ENCODE measurements around the gene RTN4.

RTN4 gene

GRCh38 chr2:55088400-55088799 lies 38.1 kb upstream of the RTN4 start:
- Histone ChIP-seq H3K27ac (ENCODE audit: low read length) (no peak overlapping the region), H3K4me2 (ENCODE audit: insufficient read depth, low read length) (no peak overlapping the region), H3K4me3 (ENCODE audit: low read depth in 1 of 2, low read length in 2 of 2) (no peak overlapping the region), H3K79me2 (ENCODE audit: insufficient read depth, low read length) (no peaks in the 10 kb centered on the region), H3K9ac (ENCODE audit: low read depth, low read length) (no peak overlapping the region), H3K36me3 (ENCODE audit: insufficient read depth, low read length) (no peaks in the 10 kb centered on the region), H3K27me3 (ENCODE audit: insufficient read depth, low read length, poor library complexity) (no peaks in the 10 kb centered on the region), H4K20me1 (ENCODE audit: insufficient read depth, low read length) (no peaks in the 10 kb centered on the region), H3K4me1 (ENCODE audit: insufficient read depth, low read length) (no peaks in the 10 kb centered on the region), H3K9me3 (ENCODE audit: insufficient read depth, low read length, severe bottlenecking) (no peaks in the 10 kb centered on the region), H2AFZ (ENCODE audit: low read depth, low read length) (no peak overlapping the region)
- no peak for TF ChIP-seq EZH2 (IDR thresholded peaks at IDR 0.05; ENCODE audit: borderline replicate concordance, low read depth, low read length, severe bottlenecking)
- no peak for TF ChIP-seq CTCF (IDR thresholded peaks at IDR 0.05; ENCODE audit: borderline replicate concordance, extremely low read depth, low read length, poor library complexity, severe bottlenecking)
- ATAC-seq (ENCODE audit: insufficient read depth, low read depth) (no peak), DNase-seq (no peak)

- Histone ChIP-seq H3K9me3 (ENCODE audit: insufficient read depth, low read length, severe bottlenecking) (no peaks in the 10 kb centered on the region), H3K27ac (ENCODE audit: low read length) (no peak overlapping the region), H3K36me3 (ENCODE audit: insufficient read depth, low read length) (no peaks in the 10 kb centered on the region), H4K20me1 (ENCODE audit: insufficient read depth, low read length) (no peaks in the 10 kb centered on the region), H3K9ac (ENCODE audit: low read depth, low read length) (no peak overlapping the region), H3K79me2 (ENCODE audit: insufficient read depth, low read length) (no peaks in the 10 kb centered on the region), H3K4me1 (ENCODE audit: insufficient read depth, low read length) (no peaks in the 10 kb centered on the region), H3K4me2 (ENCODE audit: insufficient read depth, low read length) (no peak overlapping the region), H3K4me3 (ENCODE audit: low read depth in 1 of 2, low read length in 2 of 2) (no peak overlapping the region), H3K27me3 (ENCODE audit: insufficient read depth, low read length, poor library complexity) (no peaks in the 10 kb centered on the region), H2AFZ (ENCODE audit: low read depth, low read length) (no peak overlapping the region)
- TF ChIP-seq CTCF (IDR thresholded peaks at IDR 0.05; ENCODE audit: borderline replicate concordance, extremely low read depth, low read length, poor library complexity, severe bottlenecking) (no peak), EZH2 (IDR thresholded peaks at IDR 0.05; ENCODE audit: borderline replicate concordance, low read depth, low read length, severe bottlenecking) (no peak)
- DNase-seq = no peak
- ATAC-seq (ENCODE audit: insufficient read depth, low read depth) = no peak
Observed at GRCh38 chr2:55087936-55088335, 37.7 kb upstream of the RTN4 start.

- ATAC-seq (ENCODE audit: insufficient read depth, low read depth) (no peak), DNase-seq (no peak)
- no peaks in the 10 kb centered on the region for H3K4me1 ChIP-seq (ENCODE audit: insufficient read depth, low read length)
- H3K27ac ChIP-seq (ENCODE audit: low read length) = no peak overlapping the region
- no peaks in the 10 kb centered on the region for H3K79me2 ChIP-seq (ENCODE audit: insufficient read depth, low read length)
- no peak overlapping the region for H3K4me3 ChIP-seq (ENCODE audit: low read depth in 1 of 2, low read length in 2 of 2)
- H3K27me3 ChIP-seq (ENCODE audit: insufficient read depth, low read length, poor library complexity) = no peaks in the 10 kb centered on the region
- TF ChIP-seq CTCF (IDR thresholded peaks at IDR 0.05; ENCODE audit: borderline replicate concordance, extremely low read depth, low read length, poor library complexity, severe bottlenecking) (no peak), EZH2 (IDR thresholded peaks at IDR 0.05; ENCODE audit: borderline replicate concordance, low read depth, low read length, severe bottlenecking) (no peak)
- H3K9ac ChIP-seq (ENCODE audit: low read depth, low read length) = no peak overlapping the region
- H3K4me2 ChIP-seq (ENCODE audit: insufficient read depth, low read length) = no peak overlapping the region
- no peaks in the 10 kb centered on the region for H3K9me3 ChIP-seq (ENCODE audit: insufficient read depth, low read length, severe bottlenecking)
- no peaks in the 10 kb centered on the region for H3K36me3 ChIP-seq (ENCODE audit: insufficient read depth, low read length)
- no peaks in the 10 kb centered on the region for H4K20me1 ChIP-seq (ENCODE audit: insufficient read depth, low read length)
- no peak overlapping the region for H2AFZ ChIP-seq (ENCODE audit: low read depth, low read length)
Observed at GRCh38 chr2:55087501-55087900, 37.2 kb upstream of the RTN4 start.
